B cell (primary cell): Measurements from ENCODE around the gene ADARB2. TPM values are rescaled to one million over a fixed set of nuclear protein-coding genes. Genes with fewer than 3 reads are reported as not detected.

ENCODE experiments used
- ATAC-seq: fragments of 200-7000 bp; cut with Tn5 transposase; one replicate; pipeline ENCODE4 v1.10.0; 2021; ENCODE audit warnings: low read depth, mild to moderate bottlenecking, moderate number of reproducible peaks, moderate library complexity
- CTCF ChIA-PET: fragments of 350-600 bp; sonication (Branson Sonifier 250); formaldehyde crosslinking; loops from one replicate; lab custom pipeline; 2021; ENCODE audit warnings: antibody characterized with exemption, inconsistent platforms; lab: Charles Lee
- POLR2A ChIA-PET: fragments of 350-600 bp; sonication (Branson Sonifier 250); formaldehyde crosslinking; loops from one replicate; lab custom pipeline; 2021; ENCODE audit warnings: antibody characterized with exemption; lab: Charles Lee
- DNase-seq: peaks from one replicate; pipeline ENCODE4 v3.0.0; 2013
- H2AFZ ChIP-seq: 2 replicates; pipeline ENCODE4 v1.6.1; 2012; ENCODE audit warnings: mild to moderate bottlenecking, low read depth, low read length; ENCODE audit not compliant: insufficient read depth, poor library complexity, severe bottlenecking
- H3K27ac ChIP-seq, 2 donors: 1 replicate in 1 of 2; 2 replicates in 1 of 2; pipeline ENCODE4 v1.5.1; 2012 to 2013; ENCODE audit warnings: low read length in 2 of 2, mild to moderate bottlenecking in 2 of 2, moderate library complexity in 1 of 2
- H3K27me3 ChIP-seq, 4 experiments: fragments of 200-600 bp in 1 of 4; sonication (generic) in 1 of 4; replicated peaks in 1 of 4; 1 replicate in 2 of 4; 2 replicates in 2 of 4; pipeline versions ENCODE4 v1.6.1 to v1.7.0; 2013 to 2016; ENCODE audit warnings: low read length in 3 of 4, mild to moderate bottlenecking in 2 of 4, mixed read lengths in 1 of 4, moderate library complexity in 1 of 4; ENCODE audit not compliant: insufficient read depth in 4 of 4, control insufficient read depth in 3 of 4; ENCODE audit errors: control extremely low read depth in 1 of 4
- H3K36me3 ChIP-seq, 2 experiments: replicated peaks in 1 of 2; 1 replicate in 1 of 2; 2 replicates in 1 of 2; pipeline versions ENCODE4 v1.6.1 to v1.7.1; 2013; ENCODE audit warnings: low read length in 1 of 2; ENCODE audit not compliant: insufficient read depth in 2 of 2, control insufficient read depth in 1 of 2; ENCODE audit errors: control extremely low read depth in 1 of 2, extremely low read depth in 1 of 2
- H3K4me1 ChIP-seq, 2 donors: fragments of 200-600 bp in 1 of 2; sonication (generic) in 1 of 2; 1 replicate in 1 of 2; 2 replicates in 1 of 2; pipeline versions ENCODE4 v1.5.1 to v1.6.1; 2013 to 2017; ENCODE audit warnings: low read length in 2 of 2; ENCODE audit not compliant: control insufficient read depth in 2 of 2, insufficient read depth in 2 of 2
- H3K4me2 ChIP-seq: replicated peaks from 2 replicates; pipeline ENCODE3; 2012; ENCODE audit warnings: mild to moderate bottlenecking, low read depth, low read length; ENCODE audit not compliant: poor library complexity, severe bottlenecking
- H3K4me3 ChIP-seq, 5 experiments: fragments of 200-600 bp in 1 of 5; sonication (generic) in 1 of 5; 1 replicate in 3 of 5; 2 replicates in 2 of 5; pipeline versions ENCODE4 v1.5.1 to v1.7.0; 2011 to 2016; ENCODE audit warnings: low read length in 4 of 5, mild to moderate bottlenecking in 4 of 5, low read depth in 2 of 5, control low read depth in 1 of 5, moderate library complexity in 1 of 5; ENCODE audit not compliant: insufficient read depth in 1 of 5; ENCODE audit errors: control extremely low read depth in 1 of 5, extremely low read depth in 1 of 5
- H3K79me2 ChIP-seq: fragments of 200-600 bp; sonication (generic); one replicate; pipeline ENCODE4 v1.6.0; 2016; ENCODE audit warnings: low read length; ENCODE audit not compliant: control insufficient read depth, insufficient read depth
- H3K9ac ChIP-seq: fragments of 200-600 bp; sonication (generic); 2 replicates; pipeline ENCODE4 v1.6.1; 2017; ENCODE audit warnings: mild to moderate bottlenecking, low read length, moderate library complexity
- H3K9me3 ChIP-seq, 3 donors: one replicate each; pipeline versions ENCODE4 v1.6.1 to v1.7.1; 2013; ENCODE audit warnings: low read length in 2 of 3; ENCODE audit not compliant: control insufficient read depth in 2 of 3, insufficient read depth in 1 of 3; ENCODE audit errors: control extremely low read depth in 1 of 3
- H4K20me1 ChIP-seq: 2 replicates; pipeline ENCODE4 v1.6.0; 2012; ENCODE audit warnings: mild to moderate bottlenecking, low read length; ENCODE audit not compliant: insufficient read depth, control insufficient read depth, poor library complexity, severe bottlenecking
- H3K27ac Mint-ChIP-seq: one replicate; pipeline ENCODE4 v1.8.0; 2021; ENCODE audit warnings: mixed read lengths
- H3K27me3 Mint-ChIP-seq: one replicate; pipeline ENCODE4 v1.8.0; 2021; ENCODE audit warnings: mixed read lengths
- H3K4me1 Mint-ChIP-seq: one replicate; pipeline ENCODE4 v1.8.0; 2021; ENCODE audit warnings: mixed read lengths
- H3K4me3 Mint-ChIP-seq: one replicate; pipeline ENCODE4 v1.8.0; 2021; ENCODE audit warnings: mixed read lengths
- H3K9me3 Mint-ChIP-seq: one replicate; pipeline ENCODE4 v1.8.0; 2022; ENCODE audit warnings: mixed read lengths; ENCODE audit not compliant: insufficient read depth
- CTCF ChIP-seq: fragments of 200-600 bp; IDR thresholded peaks from one replicate; pipeline ENCODE4 v1.8.0; 2022; ENCODE audit warnings: antibody characterized with exemption, mild to moderate bottlenecking
- EZH2 ChIP-seq: IDR thresholded peaks from 2 replicates; pipeline ENCODE4 v1.6.1; 2012; ENCODE audit warnings: borderline replicate concordance, low read depth, mild to moderate bottlenecking, moderate library complexity, low read length; ENCODE audit not compliant: insufficient read depth, poor library complexity, severe bottlenecking
- WGBS: methylation state at CpG from one replicate; pipeline ENCODE4 v1.1.5; 2013; ENCODE audit warnings: missing lambda C conversion rate; ENCODE audit not compliant: insufficient coverage; 5-methylcytosine and 5-hydroxymethylcytosine counted together
- intact Hi-C: fragments of 100-400 bp; cut with micrococcal nuclease; formaldehyde crosslinking; loops from one replicate; pipeline ENCODE4 v1.10.0; 2022
- polyA plus RNA-seq: library from polyadenylated mRNA; depleted of rRNA; stranded (reverse); fragments of >200 nt; gene quantifications from 2 replicates; pipeline ENCODE4 v1.2.3, GENCODE V29; 2012
- total RNA-seq, 2 donors: library from RNA; stranded (reverse); fragments of 120-200 nt in 1 of 2; gene quantifications; 1 replicate in 1 of 2; 2 replicates in 1 of 2; pipeline versions ENCODE4 v1.2.3 to v1.2.4, GENCODE V29; 2013 to 2022

ADARB2 gene
- total and polyA plus RNA-seq, 2 donors (not counting 1 experiment from before 2014, with no cell fraction given) = 0.13 to 0.96 TPM

- Histone ChIP-seq H4K20me1 (no peaks in the 10 kb centered on the region), H3K4me1 (no peaks in the 10 kb centered on the region), H3K9me3 (peaks cover 0 to 6% (median 0%) of the 10 kb centered on the region in 3 donors), H3K27ac (no peak overlapping the region), H3K9ac (no peak overlapping the region), H3K27me3 (peaks cover 0 to 3% (median 0%) of the 10 kb centered on the region in 4 experiments), H3K36me3 (no peaks in the 10 kb centered on the region), H3K4me3 (no peak overlapping the region), H3K4me2 (no peak overlapping the region), H3K79me2 (no peaks in the 10 kb centered on the region), H2AFZ (no peak overlapping the region)
- H3K9me3 Mint-ChIP-seq = no peaks in the 10 kb centered on the region
- CTCF ChIA-PET = no interaction called here
- DNase-seq (no peak), ATAC-seq (no peak)
- H3K4me3 Mint-ChIP-seq = no peak overlapping the region
- TF ChIP-seq CTCF (no peak), EZH2 (no peak)
- no peak overlapping the region for H3K27ac Mint-ChIP-seq
- H3K27me3 Mint-ChIP-seq = peaks cover 2% of the 10 kb centered on the region
- WGBS = 86% methylated on average over 24 of the region's 24 CpGs
- intact Hi-C loops = no loop called here
- H3K4me1 Mint-ChIP-seq = no peaks in the 10 kb centered on the region
- POLR2A ChIA-PET = no interaction called here
Measured at GRCh38 chr10:1185911-1186682, 551.2 kb downstream of the ADARB2 start.
